GM12892 (cell line): ENCODE data around the gene LUC7L.
"Not testable (repeated sequence)": the region's sequence is repeated elsewhere in the genome, so short reads cannot be mapped to it uniquely, and the experiment has no call there.

Experiments
- DNase-seq: peaks from one replicate; pipeline ENCODE4 v3.0.0; 2011; ENCODE audit not compliant: insufficient read length
- FAIRE-seq: peaks from 2 replicates; lab custom pipeline; 2011; peaks lifted over from hg19 to GRCh38; lab: Jason Lieb, UNC
- POLR2A ChIP-seq: IDR thresholded peaks from 2 replicates; pipeline ENCODE4 v1.6.1; 2011; ENCODE audit warnings: low read depth, low read length, control low read depth
- POLR2AphosphoS5 ChIP-seq: IDR thresholded peaks from 2 replicates; pipeline ENCODE4 v1.6.1; 2011; ENCODE audit warnings: low read depth, low read length, control low read depth
- TAF1 ChIP-seq: IDR thresholded peaks from 2 replicates; pipeline ENCODE4 v1.6.1; 2011; ENCODE audit warnings: low read depth, mild to moderate bottlenecking, control low read depth, low read length, borderline replicate concordance

The LUC7L gene

GRCh38 chr16:181565-182021 is 47.7 kb downstream of the LUC7L start:
- no peak for DNase-seq

DNA sequence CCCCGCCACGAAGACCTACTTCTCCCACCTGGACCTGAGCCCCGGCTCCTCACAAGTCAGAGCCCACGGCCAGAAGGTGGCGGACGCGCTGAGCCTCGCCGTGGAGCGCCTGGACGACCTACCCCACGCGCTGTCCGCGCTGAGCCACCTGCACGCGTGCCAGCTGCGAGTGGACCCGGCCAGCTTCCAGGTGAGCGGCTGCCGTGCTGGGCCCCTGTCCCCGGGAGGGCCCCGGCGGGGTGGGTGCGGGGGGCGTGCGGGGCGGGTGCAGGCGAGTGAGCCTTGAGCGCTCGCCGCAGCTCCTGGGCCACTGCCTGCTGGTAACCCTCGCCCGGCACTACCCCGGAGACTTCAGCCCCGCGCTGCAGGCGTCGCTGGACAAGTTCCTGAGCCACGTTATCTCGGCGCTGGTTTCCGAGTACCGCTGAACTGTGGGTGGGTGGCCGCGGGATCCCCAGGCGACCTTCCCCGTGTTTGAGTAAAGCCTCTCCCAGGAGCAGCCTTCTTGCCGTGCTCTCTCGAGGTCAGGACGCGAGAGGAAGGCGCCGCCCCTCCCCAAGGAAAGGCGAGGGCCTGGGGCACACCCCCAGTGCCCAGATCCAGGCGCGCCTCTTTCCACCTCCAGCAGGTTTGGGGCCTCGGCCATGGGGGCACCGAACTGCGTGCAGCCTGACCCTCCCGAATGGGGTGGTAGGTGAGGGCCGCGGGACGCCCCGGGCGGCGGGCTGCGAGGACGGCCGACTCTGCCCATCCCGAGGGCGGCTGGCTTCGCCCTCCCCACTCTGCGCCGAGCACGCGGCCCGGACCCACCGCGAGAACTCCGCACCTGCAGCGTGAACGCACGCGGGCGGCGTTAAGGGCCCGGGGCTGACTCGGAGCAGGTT is 48.3 kb downstream of the LUC7L start:
- FAIRE-seq: peak; percentile 74
- TF ChIP-seq POLR2AphosphoS5 (no peak), POLR2A (no peak), TAF1 (no peak)
- DNase-seq: peak; percentile 94

More at GRCh38 chr16:181565-182021, 47.7 kb downstream of the LUC7L start:
- FAIRE-seq: no peak
- no peak for TF ChIP-seq TAF1
- TF ChIP-seq POLR2A: no peak
- no peak for TF ChIP-seq POLR2AphosphoS5

DNA sequence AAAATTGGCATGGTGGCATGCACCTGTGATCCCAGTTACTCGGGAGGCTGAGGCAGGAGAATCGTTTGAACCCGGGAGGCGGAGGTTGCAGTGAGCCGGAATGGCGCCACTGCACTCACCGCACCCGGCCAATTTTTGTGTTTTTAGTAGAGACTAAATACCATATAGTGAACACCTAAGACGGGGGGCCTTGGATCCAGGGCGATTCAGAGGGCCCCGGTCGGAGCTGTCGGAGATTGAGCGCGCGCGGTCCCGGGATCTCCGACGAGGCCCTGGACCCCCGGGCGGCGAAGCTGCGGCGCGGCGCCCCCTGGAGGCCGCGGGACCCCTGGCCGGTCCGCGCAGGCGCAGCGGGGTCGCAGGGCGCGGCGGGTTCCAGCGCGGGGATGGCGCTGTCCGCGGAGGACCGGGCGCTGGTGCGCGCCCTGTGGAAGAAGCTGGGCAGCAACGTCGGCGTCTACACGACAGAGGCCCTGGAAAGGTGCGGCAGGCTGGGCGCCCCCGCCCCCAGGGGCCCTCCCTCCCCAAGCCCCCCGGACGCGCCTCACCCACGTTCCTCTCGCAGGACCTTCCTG is 49.1 kb downstream of the LUC7L start, which contains the start of gene HBQ1:
Gene HBQ1, plus strand, starts transcription at position 359 of the 575 bp plus-strand sequence. Its CDS starts 28 bp downstream, at position 387.
- DNase-seq: no peak
- TF ChIP-seq TAF1: no peak
- TF ChIP-seq POLR2AphosphoS5: no peak
- no peak for TF ChIP-seq POLR2A
- FAIRE-seq: no peak

GRCh38 chr16:179211-180092 is 49.8 kb downstream of the LUC7L start:
- TF ChIP-seq POLR2A (no peak), POLR2AphosphoS5 (no peak), TAF1 (no peak)
- FAIRE-seq: no peak

DNA sequence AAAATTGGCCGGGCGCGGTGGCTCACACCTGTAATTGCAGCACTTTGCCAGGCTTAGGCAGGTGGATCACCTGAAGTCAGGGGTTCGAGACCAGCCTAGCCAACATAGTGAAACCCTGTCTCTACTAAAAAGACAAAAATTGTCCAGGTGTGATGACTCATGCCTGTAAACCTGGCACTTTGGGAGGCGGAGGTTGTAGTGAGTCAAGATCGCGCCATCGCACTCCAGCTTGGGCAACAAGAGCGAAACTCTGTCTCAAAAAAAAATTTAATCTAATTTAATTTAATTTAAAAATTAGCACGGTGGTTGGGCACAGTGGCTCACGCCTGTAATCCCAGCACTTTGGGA is 50.6 kb downstream of the LUC7L start:
- no peak for FAIRE-seq
- no peak for TF ChIP-seq POLR2A
- no peak for TF ChIP-seq TAF1
- TF ChIP-seq POLR2AphosphoS5: no peak
- no peak for DNase-seq

More at GRCh38 chr16:179211-180092, 49.8 kb downstream of the LUC7L start:
- DNase-seq: no peak

DNA sequence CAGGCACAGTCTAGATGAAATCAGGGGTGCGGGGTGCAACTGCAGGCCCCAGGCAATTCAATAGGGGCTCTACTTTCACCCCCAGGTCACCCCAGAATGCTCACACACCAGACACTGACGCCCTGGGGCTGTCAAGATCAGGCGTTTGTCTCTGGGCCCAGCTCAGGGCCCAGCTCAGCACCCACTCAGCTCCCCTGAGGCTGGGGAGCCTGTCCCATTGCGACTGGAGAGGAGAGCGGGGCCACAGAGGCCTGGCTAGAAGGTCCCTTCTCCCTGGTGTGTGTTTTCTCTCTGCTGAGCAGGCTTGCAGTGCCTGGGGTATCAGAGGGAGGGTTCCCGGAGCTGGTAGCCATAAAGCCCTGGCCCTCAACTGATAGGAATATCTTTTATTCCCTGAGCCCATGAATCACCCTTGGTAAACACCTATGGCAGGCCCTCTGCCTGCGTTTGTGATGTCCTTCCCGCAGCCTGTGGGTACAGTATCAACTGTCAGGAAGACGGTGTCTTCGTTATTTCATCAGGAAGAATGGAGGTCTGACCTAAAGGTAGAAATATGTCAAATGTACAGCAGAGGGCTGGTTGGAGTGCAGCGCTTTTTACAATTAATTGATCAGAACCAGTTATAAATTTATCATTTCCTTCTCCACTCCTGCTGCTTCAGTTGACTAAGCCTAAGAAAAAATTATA is 51.1 kb downstream of the LUC7L start:
- TF ChIP-seq TAF1: no peak
- FAIRE-seq (no peak), DNase-seq (no peak)

- TF ChIP-seq POLR2A (no peak), POLR2AphosphoS5 (no peak), TAF1 (no peak)
- DNase-seq (no peak), FAIRE-seq (no peak)
Measured at GRCh38 chr16:177394-177822, 51.8 kb downstream of the LUC7L start.

GRCh38 chr16:176477-177382 is 52.5 kb downstream of the LUC7L start, which contains the start of gene HBA1:
Gene HBA1 (plus strand): TSS chr16:176680. CDS start chr16:176717, 37 bp downstream.
- DNase-seq, FAIRE-seq: not testable (repeated sequence)

DNA sequence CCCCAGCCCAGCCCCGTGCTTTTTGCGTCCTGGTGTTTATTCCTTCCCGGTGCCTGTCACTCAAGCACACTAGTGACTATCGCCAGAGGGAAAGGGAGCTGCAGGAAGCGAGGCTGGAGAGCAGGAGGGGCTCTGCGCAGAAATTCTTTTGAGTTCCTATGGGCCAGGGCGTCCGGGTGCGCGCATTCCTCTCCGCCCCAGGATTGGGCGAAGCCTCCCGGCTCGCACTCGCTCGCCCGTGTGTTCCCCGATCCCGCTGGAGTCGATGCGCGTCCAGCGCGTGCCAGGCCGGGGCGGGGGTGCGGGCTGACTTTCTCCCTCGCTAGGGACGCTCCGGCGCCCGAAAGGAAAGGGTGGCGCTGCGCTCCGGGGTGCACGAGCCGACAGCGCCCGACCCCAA is 53.2 kb downstream of the LUC7L start:
- not testable (repeated sequence) for DNase-seq, FAIRE-seq
